PC-3 (cell line): ENCODE data around the gene SETBP1. TPM values are rescaled to one million over a fixed set of nuclear protein-coding genes. Genes with fewer than 3 reads are reported as not detected.

Experiments used
- ATAC-seq: fragments of 200-7000 bp; cut with Tn5 transposase; 2 replicates; pipeline ENCODE4 v1.9.1; 2020; ENCODE audit warnings: mild to moderate bottlenecking, moderate library complexity
- BruUV-seq: library from RNA; stranded (reverse); fragments of 400-500 nt; replicated peaks from 2 replicates; lab custom pipeline; 2021; lab: Mats Ljungman, UMichigan
- CTCF ChIA-PET: fragments of 300-600 bp; sonication (Branson Sonifier 250); formaldehyde crosslinking; loops from one replicate; lab custom pipeline; 2022; ENCODE audit warnings: antibody characterized with exemption; lab: Charles Lee
- POLR2A ChIA-PET: fragments of 300-600 bp; sonication (Branson Sonifier 250); formaldehyde crosslinking; loops from one replicate; lab custom pipeline; 2022; ENCODE audit warnings: antibody characterized with exemption; ENCODE audit not compliant: unreplicated experiment; lab: Charles Lee
- DNase-seq: peaks from one replicate; pipeline ENCODE4 v3.0.0-alpha.2; 2015
- H2AFZ ChIP-seq: fragments of 300-600 bp; sonication (generic); 2 replicates; pipeline ENCODE4 v1.6.0; 2016; ENCODE audit warnings: antibody characterized with exemption, low read length
- H3F3A ChIP-seq: fragments of 300-600 bp; sonication (generic); one replicate; pipeline ENCODE4 v1.6.0; 2017; ENCODE audit warnings: antibody characterized with exemption, low read length, control low read depth, mild to moderate bottlenecking; ENCODE audit not compliant: unreplicated experiment
- H3K27ac ChIP-seq: fragments of 300-600 bp; sonication (generic); 2 replicates; pipeline ENCODE4 v1.5.1; 2016; ENCODE audit warnings: mild to moderate bottlenecking, low read length
- H3K27me3 ChIP-seq: fragments of 300-600 bp; sonication (generic); 2 replicates; pipeline ENCODE4 v1.6.1; 2016; ENCODE audit warnings: low read length, mixed read lengths
- H3K36me3 ChIP-seq: fragments of 300-600 bp; sonication (generic); 2 replicates; pipeline ENCODE4 v1.6.1; 2016; ENCODE audit warnings: low read depth, mixed run types, low read length, mixed read lengths
- H3K4me1 ChIP-seq: fragments of 300-600 bp; sonication (generic); 2 replicates; pipeline ENCODE4 v1.5.1; 2016; ENCODE audit warnings: low read length; ENCODE audit not compliant: insufficient read depth
- H3K4me2 ChIP-seq: fragments of 300-600 bp; sonication (generic); 2 replicates; pipeline ENCODE4 v1.6.0; 2016; ENCODE audit warnings: low read length
- H3K4me3 ChIP-seq: fragments of 300-600 bp; sonication (generic); 2 replicates; pipeline ENCODE4 v1.5.1; 2016; ENCODE audit warnings: mild to moderate bottlenecking, low read length, mixed read lengths
- H3K79me2 ChIP-seq: fragments of 300-600 bp; sonication (generic); 2 replicates; pipeline ENCODE4 v1.6.1; 2017; ENCODE audit warnings: low read length, mixed read lengths
- H3K9ac ChIP-seq: fragments of 300-600 bp; sonication (generic); 2 replicates; pipeline ENCODE4 v1.6.0; 2016; ENCODE audit warnings: mild to moderate bottlenecking, low read length
- H3K9me2 ChIP-seq: fragments of 300-600 bp; sonication (generic); replicated peaks from 2 replicates; pipeline ENCODE4 v1.6.1; 2016; ENCODE audit warnings: mixed run types, low read length, mixed read lengths
- H3K9me3 ChIP-seq: fragments of 300-600 bp; sonication (generic); 2 replicates; pipeline ENCODE4 v1.6.1; 2016; ENCODE audit warnings: low read length, mixed read lengths
- H4K20me1 ChIP-seq: fragments of 300-600 bp; sonication (generic); 2 replicates; pipeline ENCODE4 v1.6.1; 2016; ENCODE audit warnings: low read length, mixed read lengths
- CTCF ChIP-seq: fragments of 300-600 bp; sonication (generic); conservative IDR thresholded peaks from 2 replicates; pipeline ENCODE4 v1.5.1; 2017; ENCODE audit warnings: antibody characterized with exemption, low read depth, mild to moderate bottlenecking, low read length
- EZH2 ChIP-seq: fragments of 300-600 bp; sonication (generic); IDR thresholded peaks from one replicate; pipeline ENCODE4 v1.6.1; 2017; ENCODE audit warnings: antibody characterized with exemption, mild to moderate bottlenecking, low read length; ENCODE audit not compliant: unreplicated experiment
- EZH2phosphoT487 ChIP-seq: fragments of 300-600 bp; sonication (generic); IDR thresholded peaks from 2 replicates; pipeline ENCODE4 v1.6.1; 2018; ENCODE audit warnings: mild to moderate bottlenecking, antibody characterized with exemption, low read length, borderline replicate concordance
- intact Hi-C: fragments of 100-400 bp; cut with micrococcal nuclease; formaldehyde crosslinking; loops from 2 replicates; pipeline ENCODE4 v1.9.0; 2023
- total RNA-seq: library from RNA; depleted of rRNA; stranded (reverse); fragments of >200 nt; gene quantifications from 2 replicates; pipeline ENCODE4 v1.2.3, GENCODE V29; 2014

The SETBP1 gene
- total RNA-seq, 1 experiment from 2014 or later = 2.3 TPM

- H3K9me3 ChIP-seq = no peaks in the 10 kb centered on the region
These were observed 234.5 kb downstream of the SETBP1 start for GRCh38 chr18:44915213-44915612.

GRCh38 chr18:44915661-44916060 lies 235.0 kb downstream of the SETBP1 start:
- no peak overlapping the region for H3K4me2 ChIP-seq
- H3K9me2 ChIP-seq = no peaks in the 10 kb centered on the region
- intact Hi-C loops = loop anchor here (1.0 to 10.0 kb wide), 3 partner anchors 43 to 139 kb away; no protein-coding TSS in a partner anchor
- TF ChIP-seq EZH2 = no peak
- no peaks in the 10 kb centered on the region for H3F3A ChIP-seq
- ATAC-seq = peak; percentile 7; the same call in 1 of the 2 replicates
- ChIA-PET CTCF (no interaction called here), POLR2A (no interaction called here)
- H3K79me2 ChIP-seq = no peaks in the 10 kb centered on the region
- DNase-seq = no peak
- peaks cover 8% of the 10 kb centered on the region; the same call in 1 of the 2 replicates for H3K4me1 ChIP-seq
- H3K4me3 ChIP-seq = no peak overlapping the region
- H4K20me1 ChIP-seq = no peaks in the 10 kb centered on the region
- no peaks in the 10 kb centered on the region for H3K9me3 ChIP-seq
- H3K9ac ChIP-seq = no peak overlapping the region
- 0 out of 2 replicates have a peak overlapping the region, but pooled peaks have one; percentile 11 for H3K27ac ChIP-seq
- H3K27me3 ChIP-seq = no peaks in the 10 kb centered on the region
- H3K36me3 ChIP-seq = no peaks in the 10 kb centered on the region
- no TSS peak for BruUV-seq
- no peak overlapping the region for H2AFZ ChIP-seq

More at GRCh38 chr18:44915213-44915612, 234.5 kb downstream of the SETBP1 start:
- BruUV-seq = no TSS peak
- ATAC-seq (peak; percentile 88), DNase-seq (peak; percentile 20)
- CTCF ChIA-PET = no interaction called here
- H3K9me2 ChIP-seq = no peaks in the 10 kb centered on the region
- H3K36me3 ChIP-seq = no peaks in the 10 kb centered on the region
- no peaks in the 10 kb centered on the region for H3K79me2 ChIP-seq
- H4K20me1 ChIP-seq = no peaks in the 10 kb centered on the region
- peaks cover 8% of the 10 kb centered on the region; the same call in 1 of the 2 replicates for H3K4me1 ChIP-seq
- no peak overlapping the region for H2AFZ ChIP-seq
- no peaks in the 10 kb centered on the region for H3K27me3 ChIP-seq
- H3K4me3 ChIP-seq = no peak overlapping the region
- no peak overlapping the region for H3K4me2 ChIP-seq
- POLR2A ChIA-PET = interaction anchor here (0.6 kb wide), 1 partner anchor 448 kb away, joined by 3 read pairs; no protein-coding TSS in a partner anchor
- no peaks in the 10 kb centered on the region for H3F3A ChIP-seq
- H3K9ac ChIP-seq = no peak overlapping the region
- 0 out of 2 replicates have a peak overlapping the region, but pooled peaks have one; percentile 11 for H3K27ac ChIP-seq
- no peak for TF ChIP-seq CTCF
- intact Hi-C loops = loop anchor here (1.0 to 10.0 kb wide), 3 partner anchors 43 to 140 kb away; no protein-coding TSS in a partner anchor

- TF ChIP-seq EZH2phosphoT487 = no peak
- no peak for TF ChIP-seq CTCF
- Histone ChIP-seq H3K4me2 (no peak overlapping the region), H3F3A (no peaks in the 10 kb centered on the region), H3K27ac (no peak overlapping the region), H3K9me2 (no peaks in the 10 kb centered on the region), H3K36me3 (no peaks in the 10 kb centered on the region), H2AFZ (no peak overlapping the region), H4K20me1 (no peaks in the 10 kb centered on the region), H3K4me3 (no peak overlapping the region), H3K79me2 (no peaks in the 10 kb centered on the region), H3K9ac (no peak overlapping the region), H3K9me3 (no peaks in the 10 kb centered on the region), H3K4me1 (peaks cover 8% of the 10 kb centered on the region; the same call in 1 of the 2 replicates), H3K27me3 (no peaks in the 10 kb centered on the region)
- intact Hi-C loops = loop anchor here (5.0 to 10.0 kb wide), 2 partner anchors 101 to 138 kb away; no protein-coding TSS in a partner anchor
- DNase-seq (peak; percentile 4), ATAC-seq (no peak)
- BruUV-seq = no TSS peak
- ChIA-PET POLR2A (no interaction called here), CTCF (interaction anchor here (1.0 kb wide), 1 partner anchor 229 kb away, joined by 4 read pairs; no protein-coding TSS in a partner anchor)
These were observed 235.9 kb downstream of the SETBP1 start for GRCh38 chr18:44916429-44917207.
